ENCODE results near the gene DVL1.

Gene DVL1

GRCh38 chr1:1340185-1340584 is 9.0 kb downstream of the DVL1 start:
- DNase-seq = no peak

DNA sequence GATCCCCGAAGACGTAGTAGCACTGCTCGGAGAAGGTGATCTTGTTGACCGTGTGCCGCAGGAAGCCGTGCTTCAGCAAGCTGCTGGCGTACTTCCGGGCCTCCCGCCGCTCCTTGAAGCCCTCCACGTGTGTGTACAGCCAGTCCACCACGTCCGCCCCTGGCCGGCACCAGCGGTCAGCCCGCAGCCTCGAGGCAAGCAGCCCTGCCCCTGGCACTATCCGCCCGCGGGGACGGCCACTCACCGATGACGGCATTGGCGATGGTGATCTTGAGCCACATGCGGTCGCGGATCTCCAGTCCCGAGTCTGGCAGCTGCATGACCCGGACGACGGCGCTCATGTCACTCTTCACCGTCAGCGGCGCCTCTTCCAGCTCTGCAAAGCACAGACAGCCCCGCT is 10.9 kb downstream of the DVL1 start:
- no peak for DNase-seq

- no peak for DNase-seq
Measured at GRCh38 chr1:1337793-1338147, 11.4 kb downstream of the DVL1 start.

GRCh38 chr1:1336931-1337792 is 12.1 kb downstream of the DVL1 start:
- no peak for DNase-seq

GRCh38 chr1:1336446-1336845 is 12.8 kb downstream of the DVL1 start:
- DNase-seq = no peak

- no peak for DNase-seq
Measured at GRCh38 chr1:1335792-1336248, 13.4 kb downstream of the DVL1 start.

DNA sequence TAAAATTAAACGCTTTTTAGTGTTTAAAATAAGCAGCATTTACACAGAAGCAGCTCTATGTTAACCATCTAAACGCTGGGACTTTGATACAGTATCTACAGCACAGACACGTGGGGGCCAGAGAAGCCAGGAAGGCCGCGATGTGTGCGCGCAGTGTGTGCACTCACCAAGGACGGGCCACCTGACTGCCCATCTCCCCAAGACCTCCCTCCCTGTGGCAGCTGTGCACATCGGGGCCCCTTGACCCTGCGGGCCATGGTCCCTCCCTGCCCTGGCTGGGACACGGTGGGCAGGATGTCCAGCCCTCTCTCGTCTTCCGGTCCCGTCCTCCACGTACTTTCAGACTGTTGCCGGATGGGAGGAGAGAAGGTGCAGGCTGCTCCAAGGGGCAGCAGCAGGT is 13.9 kb downstream of the DVL1 start:
- DNase-seq = no peak

DNA sequence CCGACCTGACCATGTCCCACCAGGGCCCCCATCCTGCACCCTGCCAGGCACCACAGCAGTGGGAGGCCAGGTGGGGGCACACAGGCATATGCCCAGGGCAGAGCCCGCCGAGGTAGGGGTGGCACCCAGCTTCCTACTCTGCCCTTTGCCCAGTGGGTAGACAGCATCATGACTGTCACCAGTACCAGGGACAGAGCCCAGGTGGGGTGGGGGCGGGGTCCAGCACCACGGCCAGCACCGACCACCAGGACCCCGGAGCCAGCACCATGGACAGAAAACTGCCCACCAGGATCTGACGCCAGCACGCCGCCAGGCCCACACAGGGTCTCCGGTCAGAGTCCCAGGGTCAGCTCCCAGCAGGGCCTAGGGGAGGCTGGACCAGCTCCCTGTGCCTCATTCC is 14.4 kb downstream of the DVL1 start:
- no peak for DNase-seq

- DNase-seq = no peak
Measured at GRCh38 chr1:1333551-1334241, 15.5 kb downstream of the DVL1 start.

GRCh38 chr1:1332774-1333480 is 16.3 kb downstream of the DVL1 start:
- no peak for DNase-seq

GRCh38 chr1:1332031-1332755 is 17.0 kb downstream of the DVL1 start:
- DNase-seq = no peak

GRCh38 chr1:1331068-1331965 is 17.9 kb downstream of the DVL1 start, which contains the start of gene TAS1R3:
Gene TAS1R3 (plus strand): TSS chr1:1331280. CDS start chr1:1331346, 66 bp downstream.
- DNase-seq = no peak

DNA sequence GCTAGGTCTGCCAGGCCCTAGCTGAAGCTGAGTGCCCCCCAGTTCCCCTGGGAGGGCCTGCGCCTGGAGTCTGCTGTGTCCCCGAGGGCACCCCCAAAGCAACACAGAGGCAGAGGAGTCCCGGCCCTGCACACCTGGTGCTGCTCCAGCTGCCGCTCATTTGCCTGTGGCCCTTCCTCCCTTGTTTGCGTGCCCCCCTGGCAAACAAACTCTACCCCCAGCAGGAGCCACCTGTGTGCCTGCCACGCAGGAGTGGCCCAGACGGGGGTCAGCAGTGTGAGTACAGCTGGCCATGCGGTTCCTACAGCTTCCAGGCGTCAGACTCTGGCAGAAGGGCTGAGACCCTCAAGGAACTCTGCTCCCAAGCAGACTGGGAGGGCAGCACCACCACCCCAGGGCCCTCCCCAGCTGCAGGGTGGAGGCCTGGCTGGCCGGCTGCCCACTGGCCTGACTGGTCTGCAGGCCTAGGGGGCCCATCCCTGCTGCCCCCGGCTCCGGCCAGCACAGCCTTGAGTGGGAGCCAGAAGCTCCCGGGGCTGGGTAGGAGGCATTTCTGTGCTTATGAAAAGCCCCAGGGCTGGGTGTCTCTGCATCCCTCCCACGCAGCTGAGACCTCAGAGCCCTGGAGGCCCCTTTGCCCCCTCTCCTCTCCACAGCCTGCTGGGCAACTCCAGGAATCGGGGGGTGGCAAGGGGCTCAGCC is 18.7 kb downstream of the DVL1 start:
- DNase-seq = no peak

DNA sequence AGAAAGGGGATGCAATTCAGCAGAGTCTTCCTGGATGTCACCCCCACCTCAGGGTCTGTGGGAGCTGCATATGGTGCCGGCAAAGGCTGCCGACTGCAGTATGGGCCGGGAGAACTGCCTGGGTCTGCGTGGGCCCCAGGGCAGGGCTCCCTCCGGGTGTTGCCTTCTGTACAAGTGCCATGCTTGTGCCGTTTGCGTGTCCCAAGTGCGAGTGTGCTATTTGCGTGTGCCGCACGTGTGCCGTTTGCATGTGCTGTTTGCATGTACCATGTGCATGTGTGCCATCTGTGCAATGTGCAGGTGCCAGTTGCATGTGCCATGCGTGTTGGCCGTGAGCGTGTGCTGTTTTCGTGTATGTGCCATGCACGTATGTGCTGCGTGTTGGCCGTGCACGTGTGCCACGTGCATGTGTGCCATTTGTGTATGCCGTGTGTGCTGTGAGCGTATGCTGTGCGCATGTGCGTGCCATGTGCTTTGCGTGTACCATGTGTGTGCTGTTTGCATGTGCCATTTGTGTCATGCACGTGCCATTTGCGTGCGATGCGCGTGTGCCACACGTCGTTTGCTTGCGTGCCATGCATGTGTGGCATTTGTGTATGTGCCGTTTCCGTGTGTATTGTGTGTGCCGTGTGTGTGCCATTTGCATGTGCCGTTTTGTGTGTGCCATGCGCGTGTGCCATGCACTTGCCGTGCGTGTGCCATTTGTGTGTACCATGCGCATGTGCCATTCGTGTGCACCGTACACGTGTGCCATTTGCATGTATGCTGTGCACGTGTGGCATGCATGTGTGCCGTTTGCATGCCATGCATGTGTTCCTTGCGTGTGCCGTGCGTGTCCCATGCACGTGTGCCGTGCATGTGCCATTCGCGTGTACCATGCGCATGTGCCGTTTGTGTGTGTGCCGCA is 19.7 kb downstream of the DVL1 start:
- no peak for DNase-seq

- no peak for DNase-seq
Measured at GRCh38 chr1:1328254-1328653, 21.0 kb downstream of the DVL1 start.

GRCh38 chr1:1327291-1327690 is 21.9 kb downstream of the DVL1 start:
- no peak for DNase-seq

DNA sequence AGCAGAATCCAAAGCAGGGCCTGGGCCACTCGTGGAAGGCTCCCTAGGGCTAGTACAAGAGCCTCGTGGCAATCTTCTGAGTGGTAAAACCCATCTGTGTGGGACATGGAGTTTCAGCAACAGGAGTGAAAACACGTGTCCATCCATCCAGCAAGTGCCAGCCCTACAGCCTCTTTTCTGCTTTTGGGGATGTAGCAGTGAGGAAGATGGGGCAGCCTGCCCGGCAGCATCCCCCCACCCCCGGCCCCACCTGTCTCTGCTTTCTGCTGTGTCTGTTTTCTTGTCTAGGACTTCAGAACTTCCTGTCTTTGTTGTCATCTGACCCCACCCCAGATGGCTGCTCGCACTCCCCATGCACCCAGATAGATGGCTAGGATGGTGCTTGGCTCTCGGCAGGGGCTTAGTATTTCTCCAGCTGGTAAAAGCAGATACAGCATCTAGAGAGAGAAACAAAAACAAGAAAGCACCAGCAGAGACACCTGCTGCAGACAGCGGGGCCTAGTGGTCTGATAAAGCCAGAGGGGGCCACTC is 23.1 kb downstream of the DVL1 start:
- DNase-seq = no peak

- no peak for DNase-seq
Measured at GRCh38 chr1:1325288-1326074, 23.7 kb downstream of the DVL1 start.

Data from hippocampal formation (tissue), 2 donors.